DND-41 (cell line): ENCODE results near the gene MME.
A peak's percentile ranks its signal among the peaks of the same experiment; 100 is the strongest.
"Not testable (repeated sequence)": the region's sequence is repeated elsewhere in the genome, so short reads cannot be mapped to it uniquely, and the experiment has no call there.

Experiments used
- ATAC-seq: fragments of 200-7000 bp; cut with Tn5 transposase; 3 replicates; pipeline ENCODE4 v1.9.1; 2021; ENCODE audit warnings: low read depth; ENCODE audit not compliant: insufficient read depth
- DNase-seq: peaks from one replicate; pipeline ENCODE4 v3.0.0-alpha.2; 2020
- H2AFZ ChIP-seq: 2 replicates; pipeline ENCODE4 v1.6.0; 2012; ENCODE audit warnings: low read depth, low read length
- H3K27ac ChIP-seq: 2 replicates; pipeline ENCODE4 v1.5.1; 2012; ENCODE audit warnings: low read length, inconsistent platforms
- H3K27me3 ChIP-seq: fragments of 200-600 bp; sonication (generic); 2 replicates; pipeline ENCODE4 v1.6.0; 2012; ENCODE audit warnings: low read length, mild to moderate bottlenecking, inconsistent platforms; ENCODE audit not compliant: insufficient read depth, poor library complexity
- H3K36me3 ChIP-seq: 2 replicates; pipeline ENCODE4 v1.5.1; 2012; ENCODE audit warnings: low read length, inconsistent platforms; ENCODE audit not compliant: insufficient read depth
- H3K4me1 ChIP-seq: 2 replicates; pipeline ENCODE4 v1.5.1; 2012; ENCODE audit warnings: mild to moderate bottlenecking, low read length; ENCODE audit not compliant: insufficient read depth
- H3K4me2 ChIP-seq: 2 replicates; pipeline ENCODE4 v1.6.0; 2012; ENCODE audit warnings: mild to moderate bottlenecking, moderate library complexity, low read length, inconsistent platforms; ENCODE audit not compliant: insufficient read depth
- H3K4me3 ChIP-seq, 2 experiments: fragments of 200-600 bp in 1 of 2; shearing (Covaris generic) in 1 of 2; 2 replicates each; pipeline ENCODE4 v1.5.1; 2012 to 2016; ENCODE audit warnings: inconsistent platforms in 2 of 2, low read length in 2 of 2, mild to moderate bottlenecking in 2 of 2, low read depth in 1 of 2, moderate library complexity in 1 of 2
- H3K79me2 ChIP-seq: 2 replicates; pipeline ENCODE4 v1.6.0; 2012; ENCODE audit warnings: low read length, inconsistent platforms; ENCODE audit not compliant: insufficient read depth
- H3K9ac ChIP-seq: 2 replicates; pipeline ENCODE4 v1.6.0; 2012; ENCODE audit warnings: low read depth, mild to moderate bottlenecking, inconsistent platforms, low read length, moderate library complexity
- H3K9me3 ChIP-seq: 2 replicates; pipeline ENCODE4 v1.5.1; 2012; ENCODE audit warnings: low read length, moderate library complexity, mild to moderate bottlenecking, inconsistent platforms; ENCODE audit not compliant: insufficient read depth, severe bottlenecking
- H4K20me1 ChIP-seq: 2 replicates; pipeline ENCODE4 v1.6.0; 2012; ENCODE audit warnings: low read length; ENCODE audit not compliant: insufficient read depth
- EZH2 ChIP-seq: IDR thresholded peaks from 3 replicates; pipeline ENCODE4 v1.6.1; 2012; ENCODE audit warnings: borderline replicate concordance, low read depth, mild to moderate bottlenecking, moderate library complexity, low read length, inconsistent platforms; ENCODE audit not compliant: severe bottlenecking
- TF ChIP-seq, protein P1 (sequence below): IDR thresholded peaks from 2 replicates; pipeline ENCODE4 v1.5.1; 2012; ENCODE audit warnings: borderline replicate concordance, low read length, moderate library complexity, mild to moderate bottlenecking; ENCODE audit not compliant: poor library complexity, severe bottlenecking; ENCODE audit errors: extremely low read depth

Gene MME

DNA sequence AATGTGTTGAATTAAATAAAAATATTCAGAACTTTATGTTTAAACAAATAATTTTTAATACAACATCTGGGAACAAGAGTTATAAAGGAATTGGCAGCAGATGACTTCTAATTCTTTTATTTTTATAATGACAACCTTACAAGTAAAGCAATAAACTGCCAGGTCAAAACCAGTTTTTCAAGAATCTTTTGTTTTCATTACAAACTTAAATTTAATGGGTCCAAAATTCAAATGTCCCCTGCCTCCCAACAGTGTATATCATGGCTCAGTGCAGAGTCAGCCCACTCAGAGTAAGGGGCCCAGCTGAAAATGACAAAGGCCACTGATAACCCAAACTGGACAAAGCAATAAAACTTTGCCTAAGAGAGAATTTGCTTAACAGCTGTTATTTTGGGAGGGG, 131.8 kb downstream of the MME start:
- no peak for ATAC-seq

DNA sequence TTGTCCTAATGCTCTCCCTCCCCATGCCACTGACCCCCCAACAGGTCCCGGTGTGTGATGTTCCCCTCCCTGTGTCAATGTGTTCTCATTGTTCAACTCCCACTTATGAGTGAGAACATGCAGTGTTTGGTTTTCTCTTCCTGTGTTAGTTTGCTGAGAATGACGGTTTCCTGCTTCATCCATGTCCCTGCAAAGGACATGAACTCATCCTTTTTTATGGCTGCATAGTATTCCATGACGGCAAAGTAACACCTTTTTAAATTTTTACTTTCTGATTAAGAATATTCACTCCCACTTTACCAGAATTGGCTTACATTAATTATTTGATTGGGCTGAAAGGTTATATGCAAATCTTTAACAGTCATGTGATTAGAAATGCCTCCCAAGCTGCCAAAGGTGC, 135.9 kb downstream of the MME start:
- not testable (repeated sequence) for H3K79me2 ChIP-seq, ATAC-seq, H3K4me2 ChIP-seq, H3K4me1 ChIP-seq, H2AFZ ChIP-seq, H3K4me3 ChIP-seq, H3K9ac ChIP-seq, H3K27ac ChIP-seq, DNase-seq, H4K20me1 ChIP-seq, H3K27me3 ChIP-seq, H3K9me3 ChIP-seq, H3K36me3 ChIP-seq

More for the DNA sequence above, 131.8 kb downstream of the MME start:
- no peak overlapping the region for H3K27ac ChIP-seq
- DNase-seq = no peak
- no peaks in the 10 kb centered on the region for H3K27me3 ChIP-seq
- no peak overlapping the region for H3K4me2 ChIP-seq
- TF ChIP-seq, protein P1, sequence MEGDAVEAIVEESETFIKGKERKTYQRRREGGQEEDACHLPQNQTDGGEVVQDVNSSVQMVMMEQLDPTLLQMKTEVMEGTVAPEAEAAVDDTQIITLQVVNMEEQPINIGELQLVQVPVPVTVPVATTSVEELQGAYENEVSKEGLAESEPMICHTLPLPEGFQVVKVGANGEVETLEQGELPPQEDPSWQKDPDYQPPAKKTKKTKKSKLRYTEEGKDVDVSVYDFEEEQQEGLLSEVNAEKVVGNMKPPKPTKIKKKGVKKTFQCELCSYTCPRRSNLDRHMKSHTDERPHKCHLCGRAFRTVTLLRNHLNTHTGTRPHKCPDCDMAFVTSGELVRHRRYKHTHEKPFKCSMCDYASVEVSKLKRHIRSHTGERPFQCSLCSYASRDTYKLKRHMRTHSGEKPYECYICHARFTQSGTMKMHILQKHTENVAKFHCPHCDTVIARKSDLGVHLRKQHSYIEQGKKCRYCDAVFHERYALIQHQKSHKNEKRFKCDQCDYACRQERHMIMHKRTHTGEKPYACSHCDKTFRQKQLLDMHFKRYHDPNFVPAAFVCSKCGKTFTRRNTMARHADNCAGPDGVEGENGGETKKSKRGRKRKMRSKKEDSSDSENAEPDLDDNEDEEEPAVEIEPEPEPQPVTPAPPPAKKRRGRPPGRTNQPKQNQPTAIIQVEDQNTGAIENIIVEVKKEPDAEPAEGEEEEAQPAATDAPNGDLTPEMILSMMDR = no peak
- TF ChIP-seq EZH2 = no peak
- H3K79me2 ChIP-seq = no peaks in the 10 kb centered on the region
- H3K36me3 ChIP-seq = no peaks in the 10 kb centered on the region
- no peak overlapping the region for H2AFZ ChIP-seq
- H4K20me1 ChIP-seq = no peaks in the 10 kb centered on the region
- H3K4me1 ChIP-seq = peaks cover 6% of the 10 kb centered on the region; the same call in 1 of the 2 replicates
- H3K9ac ChIP-seq = no peak overlapping the region
- no peaks in the 10 kb centered on the region for H3K9me3 ChIP-seq
- no peak overlapping the region for H3K4me3 ChIP-seq

DNA sequence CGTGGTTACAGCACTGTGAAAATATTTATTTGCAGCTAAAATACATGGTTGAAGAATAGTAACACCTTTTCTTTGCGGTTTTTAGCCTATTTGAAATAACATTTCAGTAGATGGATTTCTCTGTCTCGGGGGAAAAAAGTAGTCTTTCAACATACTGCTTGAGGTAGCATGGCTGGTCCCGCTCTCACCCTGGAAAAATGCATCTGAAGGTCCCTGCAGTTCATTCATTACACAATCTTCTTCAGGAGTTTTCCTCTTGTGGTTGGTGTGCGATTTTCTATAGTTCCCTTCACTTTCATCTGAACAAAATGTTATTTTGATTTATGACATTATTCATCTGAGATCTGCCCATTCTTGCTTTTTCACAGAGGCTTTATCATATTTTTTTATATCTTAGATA, 137.5 kb downstream of the MME start:
- TF ChIP-seq EZH2 = no peak
- no peak overlapping the region for H3K4me3 ChIP-seq
- H3K4me1 ChIP-seq = no peaks in the 10 kb centered on the region
- H3K27ac ChIP-seq = no peak overlapping the region
- DNase-seq (no peak), ATAC-seq (no peak)
- no peak overlapping the region for H3K9ac ChIP-seq
- H3K36me3 ChIP-seq = no peaks in the 10 kb centered on the region
- no peaks in the 10 kb centered on the region for H4K20me1 ChIP-seq
- no peaks in the 10 kb centered on the region for H3K79me2 ChIP-seq
- no peak overlapping the region for H3K4me2 ChIP-seq
- no peaks in the 10 kb centered on the region for H3K27me3 ChIP-seq
- H3K9me3 ChIP-seq = no peaks in the 10 kb centered on the region
- peak overlapping the region; percentile 3; the same call in 1 of the 2 replicates for H2AFZ ChIP-seq

DNA sequence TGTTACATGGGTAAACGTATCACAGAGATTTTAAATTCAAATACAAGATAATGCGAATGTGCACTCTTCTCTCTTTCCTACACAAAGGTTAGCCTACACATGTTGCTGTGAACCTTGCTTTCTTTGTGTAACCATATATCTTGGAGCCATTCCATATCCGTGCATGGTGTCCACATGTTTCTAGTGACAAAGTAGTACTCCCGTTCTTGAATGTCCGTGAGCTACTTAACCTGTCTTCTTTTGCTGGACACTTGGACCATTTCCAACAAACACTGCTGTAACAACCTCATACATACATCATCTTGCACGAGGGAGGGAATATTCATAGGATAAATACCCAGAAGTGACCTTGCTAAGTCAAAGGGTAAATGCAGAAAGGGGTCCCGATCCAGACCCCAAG, 138.3 kb downstream of the MME start:
- Histone ChIP-seq H3K4me2 (no peak overlapping the region), H3K4me1 (no peaks in the 10 kb centered on the region), H3K4me3 (no peak overlapping the region), H4K20me1 (no peaks in the 10 kb centered on the region), H3K27ac (no peak overlapping the region), H3K9me3 (no peaks in the 10 kb centered on the region), H3K36me3 (no peaks in the 10 kb centered on the region), H3K9ac (no peak overlapping the region), H3K27me3 (no peaks in the 10 kb centered on the region), H3K79me2 (no peaks in the 10 kb centered on the region), H2AFZ (no peak overlapping the region)
- no peak for ATAC-seq
- TF ChIP-seq EZH2 = no peak
- TF ChIP-seq, protein P1 = no peak
- DNase-seq = no peak
